GM21529 (cell line): Measurements from ENCODE around the gene SLC12A4.
"Not testable (repeated sequence)": the region's sequence is repeated elsewhere in the genome, so short reads cannot be mapped to it uniquely, and the experiment has no call there.

Source experiments
- ATAC-seq: cut with Tn5 transposase; IDR thresholded peaks from one replicate; pipeline ENCODE4 v1.9.1; 2021; ENCODE audit not compliant: unreplicated experiment

Gene SLC12A4

GRCh38 chr16:67968400-67969253 is at the start of gene SLC12A4:
Gene SLC12A4 (minus strand): TSS chr16:67968637. CDS start chr16:67968553, 84 bp downstream.
- ATAC-seq = peak; percentile 78

GRCh38 chr16:68015681-68016080 is 47.2 kb upstream of the SLC12A4 start, which contains the start of gene DPEP2NB:
Gene DPEP2NB (minus strand): TSS chr16:68015911. CDS start chr16:68015770, 141 bp downstream.
- no peak for ATAC-seq

- no peak for ATAC-seq
Measured at GRCh38 chr16:68013440-68013839, 45.0 kb upstream of the SLC12A4 start.

- not testable (repeated sequence) for ATAC-seq
Measured at GRCh38 chr16:68009872-68010271, 41.4 kb upstream of the SLC12A4 start.

DNA sequence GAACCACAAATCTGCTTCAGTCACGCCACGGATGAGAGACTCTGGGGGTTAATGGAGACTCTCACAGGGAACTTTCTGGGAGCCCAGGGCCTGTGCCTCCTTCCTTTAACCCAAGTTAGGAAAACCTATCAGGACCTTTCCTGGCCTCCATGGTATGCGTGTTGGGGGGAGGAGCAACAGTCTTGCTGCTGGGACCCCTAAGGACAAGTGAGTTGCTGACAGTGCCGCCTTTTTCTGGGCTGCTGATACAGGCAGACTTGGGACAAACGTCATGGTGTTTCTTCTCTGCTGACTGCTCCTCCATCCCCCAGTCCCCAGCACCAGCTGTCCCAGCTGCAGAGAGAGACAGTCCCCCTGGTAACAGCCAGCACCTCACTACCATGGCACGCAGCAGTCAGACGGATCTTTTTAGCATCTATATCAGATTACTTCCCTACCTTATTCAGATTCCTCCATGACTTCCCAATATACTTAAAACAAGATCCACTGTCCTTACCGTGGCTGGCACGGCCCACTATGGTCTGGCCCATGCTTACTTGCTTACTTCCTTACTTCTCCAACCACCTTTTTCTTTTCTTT is 40.8 kb upstream of the SLC12A4 start:
- ATAC-seq = no peak

GRCh38 chr16:68005786-68006286 is 37.4 kb upstream of the SLC12A4 start:
- no peak for ATAC-seq

DNA sequence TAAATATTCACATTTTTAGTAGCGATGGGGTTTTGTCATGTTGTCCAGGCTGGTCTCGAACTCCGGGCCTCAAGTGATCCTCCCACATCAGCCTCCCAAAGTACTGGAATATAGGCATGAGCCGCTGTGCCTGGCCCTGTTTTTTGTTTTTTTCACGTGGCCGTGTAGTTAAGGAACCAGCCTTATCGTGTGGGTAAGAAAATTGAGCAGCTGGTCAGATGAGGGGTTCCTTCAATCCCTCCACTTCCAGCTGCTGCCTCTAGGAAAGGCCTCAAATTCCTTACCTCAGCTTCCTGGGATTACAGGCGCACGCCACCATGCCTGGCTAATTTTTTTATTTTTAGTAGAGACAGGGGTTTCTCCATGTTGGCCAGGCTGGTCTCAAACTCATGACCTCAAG is 36.8 kb upstream of the SLC12A4 start:
- no peak for ATAC-seq

GRCh38 chr16:68003031-68003430 is 34.6 kb upstream of the SLC12A4 start:
- no peak for ATAC-seq

GRCh38 chr16:68000450-68000849 is 32.0 kb upstream of the SLC12A4 start:
- no peak for ATAC-seq

- no peak for ATAC-seq
Measured at GRCh38 chr16:67999985-68000384, 31.5 kb upstream of the SLC12A4 start.

- not testable (repeated sequence) for ATAC-seq
Measured at GRCh38 chr16:67998779-67999688, 30.6 kb upstream of the SLC12A4 start, which contains the start of gene DPEP2. Gene DPEP2 (minus strand): TSS chr16:67999484. CDS start chr16:67993212, 6,272 bp downstream.

DNA sequence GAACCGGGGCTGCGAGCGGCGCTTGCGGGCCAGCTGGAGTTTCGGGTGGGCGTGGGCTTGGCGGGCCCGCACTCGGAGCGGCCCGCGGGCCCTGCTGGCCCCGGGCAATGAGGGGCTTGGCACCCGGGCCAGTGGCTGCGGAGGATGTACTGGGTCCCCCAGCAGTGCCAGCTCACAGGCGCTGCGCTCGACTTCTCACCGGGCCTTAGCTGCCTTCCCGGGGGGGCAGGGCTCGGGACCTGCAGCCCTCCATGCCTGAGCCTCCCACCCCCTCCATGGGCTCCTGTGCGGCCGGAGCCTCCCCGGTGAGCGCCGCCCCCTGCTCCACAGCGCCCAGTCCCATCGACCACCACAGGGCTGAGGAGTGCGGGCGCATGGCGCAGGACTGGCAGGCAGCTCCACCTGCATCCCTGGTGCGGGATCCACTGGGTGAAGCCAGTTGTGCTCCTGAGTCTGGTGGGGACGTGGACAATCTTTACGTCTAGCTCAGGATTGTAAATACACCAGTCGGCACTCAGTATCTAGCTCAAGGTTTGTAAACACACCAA is 29.9 kb upstream of the SLC12A4 start:
- not testable (repeated sequence) for ATAC-seq

- no peak for ATAC-seq
Measured at GRCh38 chr16:67996666-67997065, 28.2 kb upstream of the SLC12A4 start.

GRCh38 chr16:67995423-67995822 is 27.0 kb upstream of the SLC12A4 start:
- ATAC-seq = no peak

DNA sequence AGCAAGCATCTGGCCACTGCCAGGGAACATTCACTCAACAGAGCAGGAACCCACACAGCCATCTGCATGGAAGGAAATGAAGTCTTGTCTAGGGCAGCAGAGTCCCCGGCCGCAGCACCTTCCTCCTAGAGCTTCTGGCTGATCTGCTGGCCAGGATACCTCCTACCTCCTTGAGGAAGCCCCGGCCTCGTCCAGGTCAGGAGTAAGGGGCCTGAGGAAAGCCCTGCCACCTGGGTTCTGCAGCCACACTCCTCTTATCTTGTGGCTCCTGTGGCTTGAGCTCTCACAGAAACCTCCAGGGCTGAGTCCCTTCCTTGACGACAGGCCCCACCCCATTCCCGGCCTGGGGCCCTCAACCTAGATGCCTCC is 25.6 kb upstream of the SLC12A4 start:
- not testable (repeated sequence) for ATAC-seq

DNA sequence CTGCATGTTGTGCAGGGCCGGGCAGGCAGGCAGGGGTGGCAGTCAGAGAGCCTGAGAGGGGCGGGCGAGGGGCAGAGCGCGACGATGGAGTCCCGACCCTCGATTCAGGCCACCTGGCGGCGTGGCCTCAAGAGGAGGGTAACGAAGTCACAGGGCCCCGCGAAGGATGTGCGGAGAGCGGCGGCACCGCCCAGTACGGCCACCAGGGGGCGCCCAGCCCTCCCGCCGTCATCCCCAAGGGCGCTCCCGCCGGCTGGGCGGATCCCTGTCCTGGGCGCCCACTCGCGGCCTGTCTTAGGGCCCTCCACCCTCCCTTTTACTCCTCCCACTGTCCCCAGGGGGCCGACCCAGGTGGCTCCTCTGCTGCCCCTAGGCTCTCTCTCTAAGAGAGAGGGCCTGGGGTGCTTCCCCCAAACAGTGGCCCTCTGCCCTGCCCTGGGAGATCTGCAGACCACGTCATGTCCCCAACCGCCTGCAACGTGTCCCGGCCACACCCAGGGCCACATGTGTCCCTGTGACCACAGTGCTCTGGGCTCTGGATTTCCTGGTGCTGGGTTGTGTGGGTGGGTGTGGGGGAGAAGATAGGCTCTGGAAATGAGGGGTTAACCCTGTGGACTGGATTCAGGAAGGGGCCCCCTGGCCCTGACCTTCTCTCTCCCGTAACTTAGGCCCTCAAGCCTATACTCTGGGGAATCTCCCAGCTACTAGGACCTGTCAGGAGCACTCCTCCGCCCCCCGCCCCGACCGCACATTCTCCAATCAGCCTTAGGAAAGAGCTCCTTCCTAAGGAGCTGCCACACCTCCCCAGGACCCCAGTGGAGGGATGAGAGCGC is 25.0 kb upstream of the SLC12A4 start:
- ATAC-seq = peak; percentile 69

GRCh38 chr16:67992661-67993206 is 24.3 kb upstream of the SLC12A4 start:
- ATAC-seq = no peak

- no peak for ATAC-seq
Measured at GRCh38 chr16:67990018-67990386, 21.6 kb upstream of the SLC12A4 start.

DNA sequence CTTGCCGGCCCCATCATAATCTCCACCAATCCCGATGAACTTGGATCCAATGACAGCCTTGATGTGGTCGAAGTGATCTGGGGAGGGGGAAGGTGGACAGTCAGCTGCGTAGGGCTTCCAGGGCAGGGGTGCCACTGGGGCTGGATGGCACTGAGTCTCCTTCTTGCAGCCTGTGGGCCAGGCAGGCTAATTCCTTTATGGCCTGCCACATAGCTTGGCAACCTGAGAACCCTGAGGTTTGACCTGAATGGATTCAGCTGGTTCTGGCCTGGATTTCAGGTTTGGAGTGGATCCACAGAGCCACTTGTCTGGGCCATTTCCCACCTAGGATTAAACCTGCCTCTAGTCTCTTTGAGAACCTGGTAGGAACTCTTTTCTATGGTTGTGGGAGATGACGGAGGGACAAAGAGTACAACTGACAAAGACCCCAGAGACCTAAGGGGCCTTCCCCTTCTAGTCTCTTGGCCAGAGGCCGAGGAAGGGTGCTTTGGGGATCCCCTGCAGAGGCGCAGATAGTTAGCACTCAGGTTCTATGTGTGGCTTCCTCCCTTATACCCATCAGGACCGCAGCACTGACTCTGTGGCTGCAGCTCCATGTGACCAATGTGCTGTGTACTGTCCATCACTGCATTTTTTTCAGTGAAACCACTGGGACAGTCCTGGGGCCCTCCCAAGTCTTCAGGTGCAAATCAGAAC is 21.0 kb upstream of the SLC12A4 start:
- ATAC-seq = peak; percentile 29
